Measurements from ENCODE around the gene P2RY2. TPM values are rescaled to one million over a fixed set of nuclear protein-coding genes. Genes with fewer than 3 reads are reported as not detected.

Gene P2RY2
- total RNA-seq, 1 donor from 2014 or later, result not detected

GRCh38 chr11:73188301-73188700 is 29.8 kb upstream of the P2RY2 start:
- Mint-ChIP-seq H3K36me3 (ENCODE audit: unreplicated experiment) (no peaks in the 10 kb centered on the region), H3K4me3 (ENCODE audit: unreplicated experiment) (no peak overlapping the region), H3K27ac (ENCODE audit: unreplicated experiment) (no peak overlapping the region), H3K4me1 (ENCODE audit: unreplicated experiment) (peaks cover 25% of the 10 kb centered on the region), H3K27me3 (ENCODE audit: unreplicated experiment) (no peaks in the 10 kb centered on the region), H3K9me3 (ENCODE audit: unreplicated experiment) (no peaks in the 10 kb centered on the region)
- TF ChIP-seq, protein P1, sequence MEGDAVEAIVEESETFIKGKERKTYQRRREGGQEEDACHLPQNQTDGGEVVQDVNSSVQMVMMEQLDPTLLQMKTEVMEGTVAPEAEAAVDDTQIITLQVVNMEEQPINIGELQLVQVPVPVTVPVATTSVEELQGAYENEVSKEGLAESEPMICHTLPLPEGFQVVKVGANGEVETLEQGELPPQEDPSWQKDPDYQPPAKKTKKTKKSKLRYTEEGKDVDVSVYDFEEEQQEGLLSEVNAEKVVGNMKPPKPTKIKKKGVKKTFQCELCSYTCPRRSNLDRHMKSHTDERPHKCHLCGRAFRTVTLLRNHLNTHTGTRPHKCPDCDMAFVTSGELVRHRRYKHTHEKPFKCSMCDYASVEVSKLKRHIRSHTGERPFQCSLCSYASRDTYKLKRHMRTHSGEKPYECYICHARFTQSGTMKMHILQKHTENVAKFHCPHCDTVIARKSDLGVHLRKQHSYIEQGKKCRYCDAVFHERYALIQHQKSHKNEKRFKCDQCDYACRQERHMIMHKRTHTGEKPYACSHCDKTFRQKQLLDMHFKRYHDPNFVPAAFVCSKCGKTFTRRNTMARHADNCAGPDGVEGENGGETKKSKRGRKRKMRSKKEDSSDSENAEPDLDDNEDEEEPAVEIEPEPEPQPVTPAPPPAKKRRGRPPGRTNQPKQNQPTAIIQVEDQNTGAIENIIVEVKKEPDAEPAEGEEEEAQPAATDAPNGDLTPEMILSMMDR (IDR thresholded peaks at IDR 0.05), result no peak
- no peak for DNase-seq (ENCODE audit: extremely low spot score, unreplicated experiment)

GRCh38 chr11:73189315-73189714 is 28.8 kb upstream of the P2RY2 start:
- H3K27ac Mint-ChIP-seq (ENCODE audit: unreplicated experiment), result no peak overlapping the region
- H3K27me3 Mint-ChIP-seq (ENCODE audit: unreplicated experiment), result no peaks in the 10 kb centered on the region
- no peaks in the 10 kb centered on the region for H3K9me3 Mint-ChIP-seq (ENCODE audit: unreplicated experiment)
- no peaks in the 10 kb centered on the region for H3K36me3 Mint-ChIP-seq (ENCODE audit: unreplicated experiment)
- H3K4me1 Mint-ChIP-seq (ENCODE audit: unreplicated experiment), result peaks cover 25% of the 10 kb centered on the region
- no peak for DNase-seq (ENCODE audit: extremely low spot score, unreplicated experiment)
- no peak overlapping the region for H3K4me3 Mint-ChIP-seq (ENCODE audit: unreplicated experiment)
- TF ChIP-seq, protein P1 (IDR thresholded peaks at IDR 0.05), result no peak

DNA sequence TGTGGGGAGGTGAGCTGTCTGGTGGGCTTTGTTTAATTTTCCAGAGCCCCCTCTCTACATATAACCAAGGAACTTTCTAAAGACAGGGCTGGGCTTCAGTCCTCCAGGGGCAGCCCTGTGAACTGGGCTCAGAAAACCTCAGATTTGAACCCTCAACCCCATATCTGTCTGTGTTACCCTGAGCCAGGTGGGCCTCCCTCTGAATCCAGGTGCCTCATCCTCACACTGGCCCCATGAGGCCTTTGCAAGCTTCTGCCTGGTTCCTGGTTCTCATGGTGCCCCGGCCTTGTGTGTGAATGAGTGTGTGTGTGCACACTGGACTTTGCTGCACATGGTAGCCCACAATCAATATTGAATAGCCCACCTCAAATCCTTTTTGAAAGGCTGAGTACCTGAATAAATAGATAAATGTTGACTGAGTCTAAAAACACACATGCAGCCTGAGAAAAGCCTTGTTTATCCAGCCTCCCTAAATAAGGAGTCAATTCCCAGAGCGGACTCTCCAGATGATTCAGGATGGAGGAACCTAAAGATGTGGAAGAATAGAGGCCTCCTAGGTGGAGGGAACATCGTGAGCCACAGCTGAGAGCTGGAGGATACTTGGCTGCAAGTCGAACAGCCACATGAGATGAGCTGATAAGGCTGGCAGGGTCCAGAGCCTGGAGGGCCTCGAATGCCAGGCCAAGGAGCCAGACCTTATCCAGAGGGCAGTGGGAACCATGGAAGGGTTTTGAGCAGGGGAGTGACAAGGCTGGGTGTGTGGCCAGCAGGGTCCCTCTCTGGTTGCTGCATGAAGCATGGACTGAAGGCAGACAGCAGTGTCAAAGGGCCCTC is 28.1 kb upstream of the P2RY2 start:
- TF ChIP-seq, protein P1 (IDR thresholded peaks at IDR 0.05), result no peak
- Mint-ChIP-seq H3K9me3 (ENCODE audit: unreplicated experiment) (no peaks in the 10 kb centered on the region), H3K27ac (ENCODE audit: unreplicated experiment) (no peak overlapping the region), H3K4me1 (ENCODE audit: unreplicated experiment) (peaks cover 24% of the 10 kb centered on the region), H3K36me3 (ENCODE audit: unreplicated experiment) (no peaks in the 10 kb centered on the region), H3K27me3 (ENCODE audit: unreplicated experiment) (no peaks in the 10 kb centered on the region), H3K4me3 (ENCODE audit: unreplicated experiment) (no peak overlapping the region)
- no peak for DNase-seq (ENCODE audit: extremely low spot score, unreplicated experiment)

GRCh38 chr11:73190557-73190885 is 27.6 kb upstream of the P2RY2 start:
- H3K27ac Mint-ChIP-seq (ENCODE audit: unreplicated experiment), result no peak overlapping the region
- TF ChIP-seq, protein P1 (IDR thresholded peaks at IDR 0.05), result no peak

DNA sequence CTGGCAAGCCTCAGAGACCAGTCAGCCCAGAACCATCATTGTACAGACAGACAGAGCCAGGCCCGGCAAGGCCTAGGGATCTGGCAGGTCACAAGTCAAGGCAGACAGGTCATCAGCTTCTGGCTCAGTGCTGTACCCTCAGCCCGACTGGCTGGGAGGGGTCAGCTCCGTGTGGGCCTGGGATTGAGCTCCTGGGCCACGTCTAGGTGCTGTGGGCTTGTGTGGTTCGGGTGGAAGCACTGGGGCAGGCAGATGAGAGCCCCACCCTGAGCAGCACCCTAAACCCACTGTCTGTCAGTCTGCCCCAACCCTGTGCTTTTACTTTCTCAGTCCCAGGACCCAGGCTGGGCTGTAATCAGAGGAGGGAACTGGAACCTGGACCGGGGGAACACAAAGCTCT is 26.9 kb upstream of the P2RY2 start:
- H3K4me1 Mint-ChIP-seq (ENCODE audit: unreplicated experiment), result peaks cover 12% of the 10 kb centered on the region
- DNase-seq (ENCODE audit: extremely low spot score, unreplicated experiment), result no peak
- H3K27ac Mint-ChIP-seq (ENCODE audit: unreplicated experiment), result no peak overlapping the region
- no peaks in the 10 kb centered on the region for H3K36me3 Mint-ChIP-seq (ENCODE audit: unreplicated experiment)
- TF ChIP-seq, protein P1 (IDR thresholded peaks at IDR 0.05), result no peak
- no peaks in the 10 kb centered on the region for H3K9me3 Mint-ChIP-seq (ENCODE audit: unreplicated experiment)
- no peaks in the 10 kb centered on the region for H3K27me3 Mint-ChIP-seq (ENCODE audit: unreplicated experiment)
- H3K4me3 Mint-ChIP-seq (ENCODE audit: unreplicated experiment), result no peak overlapping the region

More at GRCh38 chr11:73190557-73190885, 27.6 kb upstream of the P2RY2 start:
- no peak for DNase-seq (ENCODE audit: extremely low spot score, unreplicated experiment)
- H3K4me3 Mint-ChIP-seq (ENCODE audit: unreplicated experiment), result no peak overlapping the region
- H3K4me1 Mint-ChIP-seq (ENCODE audit: unreplicated experiment), result peaks cover 19% of the 10 kb centered on the region
- no peaks in the 10 kb centered on the region for H3K27me3 Mint-ChIP-seq (ENCODE audit: unreplicated experiment)
- no peaks in the 10 kb centered on the region for H3K36me3 Mint-ChIP-seq (ENCODE audit: unreplicated experiment)
- no peaks in the 10 kb centered on the region for H3K9me3 Mint-ChIP-seq (ENCODE audit: unreplicated experiment)

Data from osteocyte (in vitro differentiated cells).